Muscle layer of duodenum (tissue), 2 donors: Measurements from ENCODE around the gene GRK5.
"Not testable (repeated sequence)": the region's sequence is repeated elsewhere in the genome, so short reads cannot be mapped to it uniquely, and the experiment has no call there.

Source experiments
- H3K27ac ChIP-seq: one replicate; pipeline ENCODE4 v1.7.0; 2013; ENCODE audit warnings: mild to moderate bottlenecking, low read length
- H3K27me3 ChIP-seq: one replicate; pipeline ENCODE4 v1.7.0; 2013; ENCODE audit warnings: low read depth, mild to moderate bottlenecking, control low read depth, low read length
- H3K36me3 ChIP-seq, 2 donors: one replicate each; pipeline ENCODE4 v1.7.0; 2013; ENCODE audit warnings: low read length in 2 of 2, control low read depth in 1 of 2, mild to moderate bottlenecking in 1 of 2; ENCODE audit not compliant: insufficient read depth in 2 of 2, control insufficient read depth in 1 of 2
- H3K4me1 ChIP-seq, 2 donors: one replicate each; pipeline ENCODE4 v1.7.0; 2013; ENCODE audit warnings: low read length in 2 of 2, mild to moderate bottlenecking in 2 of 2, control low read depth in 1 of 2, moderate library complexity in 1 of 2; ENCODE audit not compliant: insufficient read depth in 2 of 2, control insufficient read depth in 1 of 2
- H3K4me3 ChIP-seq, 2 donors: one replicate each; pipeline ENCODE4 v1.7.0; 2013; ENCODE audit warnings: low read length in 2 of 2, low read depth in 1 of 2, mild to moderate bottlenecking in 1 of 2
- H3K9me3 ChIP-seq, 2 donors: one replicate each; pipeline ENCODE4 v1.7.0; 2013; ENCODE audit warnings: low read length in 2 of 2, control low read depth in 1 of 2, mild to moderate bottlenecking in 1 of 2; ENCODE audit not compliant: control insufficient read depth in 1 of 2
- donor health status: healthy.

GRK5 gene

GRCh38 chr10:119252051-119252465 lies 44.7 kb downstream of the GRK5 start:
- H3K27me3 ChIP-seq, result no peaks in the 10 kb centered on the region
- peaks cover 24 to 48% of the 10 kb centered on the region in 2 donors for H3K4me1 ChIP-seq
- H3K4me3 ChIP-seq, result no peak overlapping the region
- H3K27ac ChIP-seq, result peak overlapping the region; percentile 64
- no peaks in the 10 kb centered on the region for H3K9me3 ChIP-seq
- no peaks in the 10 kb centered on the region for H3K36me3 ChIP-seq

- Histone ChIP-seq H3K36me3 (no peaks in the 10 kb centered on the region), H3K4me1 (peaks cover 24 to 44% of the 10 kb centered on the region in 2 donors), H3K27me3 (no peaks in the 10 kb centered on the region), H3K9me3 (no peaks in the 10 kb centered on the region), H3K27ac (peak overlapping the region; percentile 83), H3K4me3 (no peak overlapping the region)
These were observed 45.2 kb downstream of the GRK5 start for GRCh38 chr10:119252470-119253151.

GRCh38 chr10:119253433-119254174 lies 46.2 kb downstream of the GRK5 start:
- no peak overlapping the region for H3K4me3 ChIP-seq
- no peaks in the 10 kb centered on the region for H3K9me3 ChIP-seq
- peak overlapping the region; percentile 83 for H3K27ac ChIP-seq
- H3K27me3 ChIP-seq, result no peaks in the 10 kb centered on the region
- peaks cover 32 to 52% of the 10 kb centered on the region in 2 donors for H3K4me1 ChIP-seq
- H3K36me3 ChIP-seq, result no peaks in the 10 kb centered on the region

- no peak overlapping the region for H3K4me3 ChIP-seq
- H3K4me1 ChIP-seq, result peaks cover 35 to 55% of the 10 kb centered on the region in 2 donors
- no peaks in the 10 kb centered on the region for H3K27me3 ChIP-seq
These were observed 47.0 kb downstream of the GRK5 start for GRCh38 chr10:119254335-119254734.

GRCh38 chr10:119256030-119256429 lies 48.7 kb downstream of the GRK5 start:
- Histone ChIP-seq H3K27ac (peak overlapping the region; percentile 27), H3K4me1 (peaks cover 35 to 45% of the 10 kb centered on the region in 2 donors), H3K4me3 (no peak overlapping the region), H3K9me3 (no peaks in the 10 kb centered on the region), H3K27me3 (no peaks in the 10 kb centered on the region), H3K36me3 (no peaks in the 10 kb centered on the region)

More at GRCh38 chr10:119254335-119254734, 47.0 kb downstream of the GRK5 start:
- Histone ChIP-seq H3K27ac (peak overlapping the region; percentile 83), H3K36me3 (no peaks in the 10 kb centered on the region), H3K9me3 (no peaks in the 10 kb centered on the region)

- peaks cover 31 to 38% of the 10 kb centered on the region in 2 donors for H3K4me1 ChIP-seq
- H3K36me3 ChIP-seq, result no peaks in the 10 kb centered on the region
- H3K9me3 ChIP-seq, result no peaks in the 10 kb centered on the region
- H3K4me3 ChIP-seq, result no peak overlapping the region
- no peak overlapping the region for H3K27ac ChIP-seq
- no peaks in the 10 kb centered on the region for H3K27me3 ChIP-seq
These were observed 49.5 kb downstream of the GRK5 start for GRCh38 chr10:119256897-119257296.

GRCh38 chr10:119257899-119258419 lies 50.6 kb downstream of the GRK5 start:
- Histone ChIP-seq H3K27me3 (no peaks in the 10 kb centered on the region), H3K4me1 (peaks cover 22 to 27% of the 10 kb centered on the region in 2 donors), H3K36me3 (no peaks in the 10 kb centered on the region), H3K4me3 (no peak overlapping the region), H3K9me3 (no peaks in the 10 kb centered on the region), H3K27ac (no peak overlapping the region)

GRCh38 chr10:119259345-119259744 lies 52.0 kb downstream of the GRK5 start:
- H3K9me3 ChIP-seq, result no peaks in the 10 kb centered on the region
- H3K27me3 ChIP-seq, result no peaks in the 10 kb centered on the region
- peaks cover 11 to 15% of the 10 kb centered on the region in 2 donors for H3K4me1 ChIP-seq
- no peaks in the 10 kb centered on the region for H3K36me3 ChIP-seq
- H3K27ac ChIP-seq, result no peak overlapping the region
- H3K4me3 ChIP-seq, result no peak overlapping the region

- H3K36me3 ChIP-seq, H3K4me3 ChIP-seq, H3K9me3 ChIP-seq, H3K27me3 ChIP-seq, H3K27ac ChIP-seq: not testable (repeated sequence)
- H3K4me1 ChIP-seq, result peaks cover 11 to 19% of the 10 kb centered on the region in 2 donors
These were observed 53.6 kb downstream of the GRK5 start for GRCh38 chr10:119261016-119261415.

GRCh38 chr10:119263951-119264617 lies 56.7 kb downstream of the GRK5 start:
- peaks cover 0 to 7% of the 10 kb centered on the region in 2 donors for H3K36me3 ChIP-seq
- no peaks in the 10 kb centered on the region for H3K27me3 ChIP-seq
- no peaks in the 10 kb centered on the region for H3K9me3 ChIP-seq
- peak overlapping the region; percentile 23 for H3K27ac ChIP-seq
- H3K4me3 ChIP-seq, result no peak overlapping the region
- H3K4me1 ChIP-seq, result peaks cover 0 to 11% of the 10 kb centered on the region in 2 donors

GRCh38 chr10:119265691-119266090 lies 58.3 kb downstream of the GRK5 start:
- H3K27ac ChIP-seq, result no peak overlapping the region
- H3K4me1 ChIP-seq, result peaks cover 10 to 20% of the 10 kb centered on the region in 2 donors
- H3K27me3 ChIP-seq, result no peaks in the 10 kb centered on the region

More at GRCh38 chr10:119265691-119266090, 58.3 kb downstream of the GRK5 start:
- Histone ChIP-seq H3K4me3 (no peak overlapping the region), H3K9me3 (no peaks in the 10 kb centered on the region), H3K36me3 (peaks cover 0 to 7% of the 10 kb centered on the region in 2 donors)
